ENCODE data around the gene TTC7B.
"Not testable (repeated sequence)": the region's sequence is repeated elsewhere in the genome, so short reads cannot be mapped to it uniquely, and the experiment has no call there.

TTC7B gene, protein sequence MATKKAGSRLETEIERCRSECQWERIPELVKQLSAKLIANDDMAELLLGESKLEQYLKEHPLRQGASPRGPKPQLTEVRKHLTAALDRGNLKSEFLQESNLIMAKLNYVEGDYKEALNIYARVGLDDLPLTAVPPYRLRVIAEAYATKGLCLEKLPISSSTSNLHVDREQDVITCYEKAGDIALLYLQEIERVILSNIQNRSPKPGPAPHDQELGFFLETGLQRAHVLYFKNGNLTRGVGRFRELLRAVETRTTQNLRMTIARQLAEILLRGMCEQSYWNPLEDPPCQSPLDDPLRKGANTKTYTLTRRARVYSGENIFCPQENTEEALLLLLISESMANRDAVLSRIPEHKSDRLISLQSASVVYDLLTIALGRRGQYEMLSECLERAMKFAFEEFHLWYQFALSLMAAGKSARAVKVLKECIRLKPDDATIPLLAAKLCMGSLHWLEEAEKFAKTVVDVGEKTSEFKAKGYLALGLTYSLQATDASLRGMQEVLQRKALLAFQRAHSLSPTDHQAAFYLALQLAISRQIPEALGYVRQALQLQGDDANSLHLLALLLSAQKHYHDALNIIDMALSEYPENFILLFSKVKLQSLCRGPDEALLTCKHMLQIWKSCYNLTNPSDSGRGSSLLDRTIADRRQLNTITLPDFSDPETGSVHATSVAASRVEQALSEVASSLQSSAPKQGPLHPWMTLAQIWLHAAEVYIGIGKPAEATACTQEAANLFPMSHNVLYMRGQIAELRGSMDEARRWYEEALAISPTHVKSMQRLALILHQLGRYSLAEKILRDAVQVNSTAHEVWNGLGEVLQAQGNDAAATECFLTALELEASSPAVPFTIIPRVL

GRCh38 chr14:90815822-90816662, at the start of gene TTC7B:
Gene TTC7B, minus strand, starts transcription at chr14:90816430. Its CDS starts 135 bp downstream, at chr14:90816295.
- no peak for DNase-seq (ENCODE audit: low read depth)

DNA sequence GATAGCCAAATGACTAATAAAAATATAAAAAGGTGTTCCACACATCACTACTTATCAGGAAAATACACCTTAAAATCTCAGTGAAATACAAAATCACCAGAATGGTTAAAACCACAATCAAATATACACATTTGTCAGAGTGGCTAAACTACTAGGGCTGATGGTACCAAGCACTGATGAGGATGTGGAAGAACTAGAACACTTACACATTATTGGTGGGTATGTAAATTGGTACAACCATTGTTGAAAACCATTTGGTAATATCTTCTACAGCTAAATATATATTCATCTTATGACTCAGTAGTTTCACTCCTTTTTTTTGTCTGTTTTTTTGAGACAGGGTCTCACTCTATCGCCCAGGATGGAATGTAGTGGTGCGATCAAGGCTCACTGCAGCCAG, 48.5 kb upstream of the TTC7B start:
- no peak for DNase-seq (ENCODE audit: low read depth)

- DNase-seq (ENCODE audit: low read depth): no peak
Observed at GRCh38 chr14:90858511-90858910, 42.3 kb upstream of the TTC7B start.

DNA sequence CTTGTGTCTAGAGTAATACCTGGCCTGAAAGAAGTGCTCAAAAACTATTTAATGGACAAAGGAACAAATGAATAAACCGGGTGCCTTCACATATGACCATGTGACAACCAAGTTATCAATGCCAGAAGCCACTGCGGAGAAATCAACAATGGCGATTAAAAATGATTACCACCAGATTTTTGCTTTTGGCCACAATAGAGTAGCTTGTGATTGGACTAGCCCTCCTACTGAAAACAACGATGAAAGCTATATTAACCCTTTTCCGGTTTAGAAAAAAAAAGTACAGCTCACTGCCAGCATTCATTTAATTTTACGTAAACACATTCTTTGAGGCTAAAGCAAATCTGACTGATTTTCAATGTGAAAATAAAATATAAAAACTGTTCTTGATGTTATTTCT, 41.6 kb upstream of the TTC7B start:
- no peak for DNase-seq (ENCODE audit: low read depth)

DNA sequence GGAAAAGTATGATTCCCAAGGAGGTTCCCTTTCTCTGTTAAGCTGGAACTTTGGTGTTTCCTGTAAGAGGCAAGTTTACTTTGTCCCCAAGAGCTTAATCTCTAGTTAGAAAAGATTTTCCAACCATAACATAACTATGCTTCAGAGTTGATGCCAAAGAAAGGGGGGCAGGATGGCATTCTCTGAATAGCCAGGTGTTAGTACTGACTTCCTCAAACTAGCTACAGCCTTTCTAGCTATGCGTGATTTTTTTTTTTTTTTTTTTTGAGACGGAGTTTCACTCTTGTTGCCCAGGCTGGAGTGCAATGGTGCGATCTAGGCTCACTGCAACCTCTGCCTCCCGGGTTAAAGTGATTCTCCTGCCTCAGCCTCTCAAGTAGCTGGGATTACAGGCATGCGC, 39.9 kb upstream of the TTC7B start:
- not testable (repeated sequence) for DNase-seq (ENCODE audit: low read depth)

GRCh38 chr14:90853116-90853515, 36.9 kb upstream of the TTC7B start:
- no peak for DNase-seq (ENCODE audit: low read depth)

DNA sequence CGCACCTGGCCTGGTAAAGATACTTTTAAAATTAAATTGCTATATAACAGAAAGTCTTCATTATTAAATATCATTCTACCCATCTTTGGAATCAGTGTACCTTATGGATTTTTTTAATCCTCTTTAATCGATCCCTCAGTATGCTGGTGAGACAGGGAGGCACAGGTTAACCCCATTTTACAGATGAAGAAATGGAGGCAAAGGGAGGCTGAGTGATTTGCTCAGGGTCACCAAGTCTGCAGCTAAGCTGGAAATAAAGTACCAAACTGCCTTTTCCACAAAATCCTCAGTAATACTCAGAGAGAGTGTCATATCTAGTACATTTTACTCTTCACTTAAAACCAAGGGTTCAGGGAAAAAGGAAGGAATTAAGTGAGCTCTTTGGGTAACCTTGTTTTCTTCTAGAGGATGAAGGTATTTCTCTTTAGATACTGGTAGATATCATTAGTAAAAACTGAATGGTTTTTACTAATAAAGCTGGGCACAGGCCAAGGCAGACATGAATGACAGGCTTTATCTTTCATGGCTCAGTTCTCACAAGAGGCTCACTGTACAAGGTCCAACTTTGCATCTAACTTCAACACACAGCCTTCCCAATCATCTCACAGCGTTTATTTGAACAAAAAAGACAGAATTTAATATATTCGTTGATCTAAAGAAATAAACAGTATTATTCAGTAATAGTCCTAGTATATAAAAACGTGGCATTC, 35.3 kb upstream of the TTC7B start:
- no peak for DNase-seq (ENCODE audit: low read depth)

GRCh38 chr14:90850487-90850886, 34.3 kb upstream of the TTC7B start:
- DNase-seq (ENCODE audit: low read depth): no peak

GRCh38 chr14:90849787-90850444, 33.7 kb upstream of the TTC7B start:
- no peak for DNase-seq (ENCODE audit: low read depth)

DNA sequence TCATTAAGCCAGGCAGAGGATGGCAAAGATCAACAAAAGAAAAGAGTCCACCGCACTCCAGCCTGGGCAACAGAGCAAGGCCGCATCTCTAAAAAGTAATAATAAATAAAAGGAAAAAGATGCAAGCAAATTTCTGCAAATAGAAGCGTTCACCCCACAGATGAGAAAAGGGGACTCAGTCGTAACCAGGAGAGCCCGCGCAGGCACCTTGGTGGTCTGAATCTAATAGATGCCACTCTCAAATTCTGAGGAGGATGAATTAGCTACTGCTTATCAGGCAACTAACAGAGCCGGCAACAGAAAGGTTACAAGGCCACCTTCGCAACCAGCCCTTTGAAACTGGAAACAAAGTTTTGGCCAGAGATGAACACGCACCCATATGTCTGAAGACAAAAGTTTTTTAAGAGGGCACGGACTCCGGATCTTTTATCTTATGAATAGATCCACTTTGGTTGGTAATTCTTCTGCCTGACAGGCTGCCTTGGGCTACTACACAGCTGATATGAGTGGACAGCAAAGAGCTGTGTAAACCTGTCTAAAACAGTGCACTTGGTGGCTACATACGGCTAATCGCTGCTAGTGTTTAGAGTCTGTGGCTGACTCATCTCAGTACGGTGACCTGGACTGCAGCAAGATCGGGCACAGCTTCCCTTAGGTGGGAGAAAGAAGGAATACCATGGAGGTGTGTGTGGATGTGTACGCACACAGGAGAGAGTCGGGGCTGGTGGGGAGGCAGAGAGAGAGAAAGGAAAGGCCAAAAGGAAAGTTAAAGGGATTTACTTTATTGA, 32.9 kb upstream of the TTC7B start:
- no peak for DNase-seq (ENCODE audit: low read depth)

GRCh38 chr14:90846511-90846910, 30.3 kb upstream of the TTC7B start:
- DNase-seq (ENCODE audit: low read depth): no peak

GRCh38 chr14:90844321-90844720, 28.1 kb upstream of the TTC7B start:
- DNase-seq (ENCODE audit: low read depth): no peak

- no peak for DNase-seq (ENCODE audit: low read depth)
Observed at GRCh38 chr14:90842726-90843125, 26.5 kb upstream of the TTC7B start.

- DNase-seq (ENCODE audit: low read depth): not testable (repeated sequence)
Observed at GRCh38 chr14:90840667-90841066, 24.4 kb upstream of the TTC7B start.

GRCh38 chr14:90839889-90840266, 23.6 kb upstream of the TTC7B start:
- no peak for DNase-seq (ENCODE audit: low read depth)

- DNase-seq (ENCODE audit: low read depth): no peak
Observed at GRCh38 chr14:90839024-90839888, 23.0 kb upstream of the TTC7B start.

DNA sequence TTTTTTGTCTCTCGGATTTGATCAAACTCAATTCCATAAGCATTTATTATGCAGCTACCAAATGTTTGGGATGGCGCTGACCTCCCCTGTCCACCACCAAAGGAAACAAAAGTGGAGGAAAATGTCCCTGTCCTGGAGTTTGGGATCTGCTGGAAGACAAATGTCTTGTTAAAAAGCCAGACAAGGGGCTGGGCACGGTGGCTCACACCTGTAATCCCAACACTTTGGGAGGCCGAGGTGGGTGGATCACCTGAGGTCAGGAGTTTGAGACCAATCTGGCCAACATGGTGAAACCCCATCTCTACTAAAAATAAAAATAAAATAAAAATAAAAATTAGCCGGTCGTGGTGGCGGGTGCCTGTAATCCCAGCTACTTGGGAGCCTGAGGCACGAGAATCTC, 22.3 kb upstream of the TTC7B start:
- DNase-seq (ENCODE audit: low read depth): not testable (repeated sequence)

- no peak for DNase-seq (ENCODE audit: low read depth)
Observed at GRCh38 chr14:90837355-90837754, 21.1 kb upstream of the TTC7B start.

- DNase-seq (ENCODE audit: low read depth): no peak
Observed at GRCh38 chr14:90836692-90837063, 20.4 kb upstream of the TTC7B start.

All from activated T-cell treated with anti-CD3 and anti-CD28 coated beads for 1 hour (primary cell).